ENCODE data around the gene BATF. TPM values are rescaled to one million over a fixed set of nuclear protein-coding genes. Genes with fewer than 3 reads are reported as not detected.

Gene BATF
- total and polyA plus RNA-seq, 2 donors (not counting 1 experiment from before 2014, with no cell fraction given) = 12.8 to 16.4 TPM

DNA sequence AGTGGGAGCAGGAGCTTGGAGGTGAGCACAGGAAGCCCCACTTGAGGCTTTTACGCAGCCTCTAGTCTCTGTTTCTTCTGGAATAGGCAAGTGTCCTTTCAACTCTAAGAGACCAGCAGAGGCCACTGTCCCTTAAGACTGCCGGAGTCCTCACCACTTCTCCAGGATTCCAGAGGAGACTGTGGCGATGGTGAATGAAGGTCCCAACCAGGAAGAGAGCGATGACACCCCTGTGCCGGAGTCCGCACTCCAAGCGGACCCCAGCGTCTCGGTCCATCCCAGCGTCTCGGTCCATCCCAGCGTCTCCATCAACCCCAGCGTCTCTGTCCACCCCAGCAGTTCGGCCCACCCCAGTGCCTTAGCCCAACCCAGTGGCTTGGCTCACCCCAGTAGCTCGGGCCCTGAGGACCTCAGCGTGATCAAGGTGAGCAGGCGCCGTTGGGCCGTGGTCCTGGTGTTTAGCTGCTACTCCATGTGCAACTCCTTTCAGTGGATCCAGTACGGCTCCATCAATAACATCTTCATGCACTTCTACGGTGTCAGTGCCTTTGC is 56.6 kb downstream of the BATF start:
- DNase-seq (no peak), ATAC-seq (ENCODE audit: low read depth) (peak; percentile 11)
- H3K27ac Mint-ChIP-seq = no peak overlapping the region
- H3K4me1 Mint-ChIP-seq = peaks cover 21% of the 10 kb centered on the region
- Histone ChIP-seq H4K20me1 (ENCODE audit: control insufficient read depth, insufficient read depth, low read length, poor library complexity, severe bottlenecking) (no peaks in the 10 kb centered on the region), H3K27ac (ENCODE audit: low read length in 2 of 2) (no peak overlapping the region), H3K9me3 (ENCODE audit: control extremely low read depth in 1 of 3, control insufficient read depth in 2 of 3, insufficient read depth in 1 of 3, low read length in 2 of 3) (no peaks in the 10 kb centered on the region), H3K4me2 (replicated peaks; ENCODE audit: low read depth, low read length, poor library complexity, severe bottlenecking) (peak overlapping the region; percentile 91), H2AFZ (ENCODE audit: insufficient read depth, low read depth, low read length, poor library complexity, severe bottlenecking) (peak overlapping the region; percentile 83), H3K36me3 (replicated peaks in 1 of 2; ENCODE audit: control extremely low read depth in 1 of 2, control insufficient read depth in 1 of 2, extremely low read depth in 1 of 2, insufficient read depth in 2 of 2, low read length in 1 of 2) (no peaks in the 10 kb centered on the region), H3K4me1 (ENCODE audit: control insufficient read depth in 2 of 2, insufficient read depth in 2 of 2, low read length in 2 of 2) (peaks cover 7 to 20% of the 10 kb centered on the region in 2 donors), H3K27me3 (replicated peaks in 1 of 4; ENCODE audit: control extremely low read depth in 1 of 4, control insufficient read depth in 3 of 4, insufficient read depth in 4 of 4, low read length in 3 of 4) (peaks cover 0 to 16% (median 0%) of the 10 kb centered on the region in 4 experiments), H3K79me2 (ENCODE audit: control insufficient read depth, insufficient read depth, low read length) (no peaks in the 10 kb centered on the region), H3K4me3 (ENCODE audit: control extremely low read depth in 1 of 5, extremely low read depth in 1 of 5, insufficient read depth in 1 of 5, low read depth in 2 of 5, low read length in 4 of 5) (peak overlapping the region; percentile 39 to 83 (median 64)), H3K9ac (ENCODE audit: low read length) (peak overlapping the region; percentile 67)
- intact Hi-C loops (cut with micrococcal nuclease) = no loop called here
- TF ChIP-seq, protein P1, sequence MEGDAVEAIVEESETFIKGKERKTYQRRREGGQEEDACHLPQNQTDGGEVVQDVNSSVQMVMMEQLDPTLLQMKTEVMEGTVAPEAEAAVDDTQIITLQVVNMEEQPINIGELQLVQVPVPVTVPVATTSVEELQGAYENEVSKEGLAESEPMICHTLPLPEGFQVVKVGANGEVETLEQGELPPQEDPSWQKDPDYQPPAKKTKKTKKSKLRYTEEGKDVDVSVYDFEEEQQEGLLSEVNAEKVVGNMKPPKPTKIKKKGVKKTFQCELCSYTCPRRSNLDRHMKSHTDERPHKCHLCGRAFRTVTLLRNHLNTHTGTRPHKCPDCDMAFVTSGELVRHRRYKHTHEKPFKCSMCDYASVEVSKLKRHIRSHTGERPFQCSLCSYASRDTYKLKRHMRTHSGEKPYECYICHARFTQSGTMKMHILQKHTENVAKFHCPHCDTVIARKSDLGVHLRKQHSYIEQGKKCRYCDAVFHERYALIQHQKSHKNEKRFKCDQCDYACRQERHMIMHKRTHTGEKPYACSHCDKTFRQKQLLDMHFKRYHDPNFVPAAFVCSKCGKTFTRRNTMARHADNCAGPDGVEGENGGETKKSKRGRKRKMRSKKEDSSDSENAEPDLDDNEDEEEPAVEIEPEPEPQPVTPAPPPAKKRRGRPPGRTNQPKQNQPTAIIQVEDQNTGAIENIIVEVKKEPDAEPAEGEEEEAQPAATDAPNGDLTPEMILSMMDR (IDR thresholded peaks at IDR 0.05) = no peak
- TF ChIP-seq EZH2 (IDR thresholded peaks at IDR 0.05; ENCODE audit: borderline replicate concordance, insufficient read depth, low read depth, low read length, poor library complexity, severe bottlenecking) = no peak
- no peaks in the 10 kb centered on the region for H3K9me3 Mint-ChIP-seq (ENCODE audit: insufficient read depth)
- peak overlapping the region; percentile 99 for H3K4me3 Mint-ChIP-seq
- ChIA-PET CTCF (interaction anchor here (1.4 to 12.1 kb wide), 11 partner anchors 17 to 403 kb away, joined by 3 to 447 read pairs (median 9); partner anchors contain the start of genes BATF, ERG28, TGFB3 and TTLL5), POLR2A (interaction anchor here (0.6 to 1.5 kb wide), 2 partner anchors 8 to 82 kb away, joined by 4 to 5 read pairs; partner anchors contain the start of genes ERG28 and TTLL5)
- 53% methylated on average over 21 of the region's 21 CpGs for WGBS (ENCODE audit: insufficient coverage)
- no peaks in the 10 kb centered on the region for H3K27me3 Mint-ChIP-seq

DNA sequence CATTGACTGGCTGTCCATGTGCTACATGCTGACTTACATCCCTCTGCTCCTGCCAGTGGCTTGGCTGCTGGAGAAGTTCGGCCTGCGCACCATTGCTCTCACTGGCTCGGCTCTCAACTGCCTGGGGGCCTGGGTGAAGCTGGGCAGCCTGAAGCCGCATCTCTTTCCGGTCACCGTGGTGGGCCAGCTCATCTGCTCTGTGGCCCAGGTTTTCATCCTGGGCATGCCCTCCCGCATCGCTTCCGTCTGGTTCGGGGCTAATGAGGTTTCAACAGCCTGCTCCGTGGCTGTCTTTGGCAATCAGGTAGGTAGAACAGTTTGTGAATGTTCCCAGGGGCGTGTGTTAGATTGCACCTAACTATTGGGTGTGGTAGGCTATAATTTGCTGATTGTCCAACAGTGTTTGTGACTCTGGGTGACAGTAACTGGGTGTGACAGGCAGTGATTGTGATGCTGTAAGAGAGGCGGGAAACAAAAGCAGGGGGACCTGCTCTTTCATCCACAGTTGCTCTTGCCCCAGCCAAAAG is 57.1 kb downstream of the BATF start:
- no peak overlapping the region for H3K4me3 ChIP-seq (ENCODE audit: control extremely low read depth in 1 of 5, extremely low read depth in 1 of 5, insufficient read depth in 1 of 5, low read depth in 2 of 5, low read length in 4 of 5)
- TF ChIP-seq, protein P1 (IDR thresholded peaks at IDR 0.05) = no peak
- TF ChIP-seq EZH2 (IDR thresholded peaks at IDR 0.05; ENCODE audit: borderline replicate concordance, insufficient read depth, low read depth, low read length, poor library complexity, severe bottlenecking) = no peak
- ChIA-PET POLR2A (interaction anchor here (0.6 to 1.5 kb wide), 2 partner anchors 9 to 81 kb away, joined by 4 to 5 read pairs; partner anchors contain the start of genes ERG28 and TTLL5), CTCF (interaction anchor here (1.2 to 12.1 kb wide), 4 partner anchors 18 to 402 kb away, joined by 3 to 447 read pairs (median 22); partner anchors contain the start of genes ERG28, TGFB3 and TTLL5)
- no peaks in the 10 kb centered on the region for H3K9me3 Mint-ChIP-seq (ENCODE audit: insufficient read depth)
- H3K36me3 ChIP-seq (replicated peaks in 1 of 2; ENCODE audit: control extremely low read depth in 1 of 2, control insufficient read depth in 1 of 2, extremely low read depth in 1 of 2, insufficient read depth in 2 of 2, low read length in 1 of 2) = no peaks in the 10 kb centered on the region
- ATAC-seq (ENCODE audit: low read depth) (no peak), DNase-seq (no peak)
- H2AFZ ChIP-seq (ENCODE audit: insufficient read depth, low read depth, low read length, poor library complexity, severe bottlenecking) = no peak overlapping the region
- H3K79me2 ChIP-seq (ENCODE audit: control insufficient read depth, insufficient read depth, low read length) = no peaks in the 10 kb centered on the region
- H3K27ac Mint-ChIP-seq = no peak overlapping the region
- no peaks in the 10 kb centered on the region for H3K27me3 Mint-ChIP-seq
- intact Hi-C loops (cut with micrococcal nuclease) = no loop called here
- no peaks in the 10 kb centered on the region for H4K20me1 ChIP-seq (ENCODE audit: control insufficient read depth, insufficient read depth, low read length, poor library complexity, severe bottlenecking)
- H3K4me1 ChIP-seq (ENCODE audit: control insufficient read depth in 2 of 2, insufficient read depth in 2 of 2, low read length in 2 of 2) = peaks cover 7 to 20% of the 10 kb centered on the region in 2 donors
- peaks cover 21% of the 10 kb centered on the region for H3K4me1 Mint-ChIP-seq
- peak overlapping the region; percentile 91 for H3K4me2 ChIP-seq (replicated peaks; ENCODE audit: low read depth, low read length, poor library complexity, severe bottlenecking)
- H3K9ac ChIP-seq (ENCODE audit: low read length) = no peak overlapping the region
- H3K27ac ChIP-seq (ENCODE audit: low read length in 2 of 2) = no peak overlapping the region
- H3K4me3 Mint-ChIP-seq = peak overlapping the region; percentile 99
- 99% methylated on average over 12 of the region's 13 CpGs for WGBS (ENCODE audit: insufficient coverage)
- peaks cover 0 to 16% (median 0%) of the 10 kb centered on the region in 4 experiments for H3K27me3 ChIP-seq (replicated peaks in 1 of 4; ENCODE audit: control extremely low read depth in 1 of 4, control insufficient read depth in 3 of 4, insufficient read depth in 4 of 4, low read length in 3 of 4)
- no peaks in the 10 kb centered on the region for H3K9me3 ChIP-seq (ENCODE audit: control extremely low read depth in 1 of 3, control insufficient read depth in 2 of 3, insufficient read depth in 1 of 3, low read length in 2 of 3)

Measured in B cell (primary cell).